ENCODE data around the gene SERINC5.

The SERINC5 gene

GRCh38 chr5:80069251-80069800 lies 186.5 kb downstream of the SERINC5 start:
- H3K27me3 ChIP-seq (ENCODE audit: control insufficient read depth in 1 of 2, insufficient read depth in 2 of 2, low read length in 2 of 2): no peaks in the 10 kb centered on the region
- peaks cover 0 to 4% of the 10 kb centered on the region in 2 donors for H3K36me3 ChIP-seq (ENCODE audit: control insufficient read depth in 2 of 2, insufficient read depth in 2 of 2, low read length in 2 of 2)
- no peak overlapping the region for H3K27ac ChIP-seq (ENCODE audit: low read length)
- no peaks in the 10 kb centered on the region for H3K4me1 ChIP-seq (ENCODE audit: control insufficient read depth, insufficient read depth, low read length)
- H3K4me3 ChIP-seq (ENCODE audit: low read length in 2 of 2): no peak overlapping the region
- no peak overlapping the region for H3K9ac ChIP-seq (ENCODE audit: low read length in 2 of 2)
- H3K9me3 ChIP-seq (ENCODE audit: control insufficient read depth in 2 of 2, low read length in 2 of 2): no peaks in the 10 kb centered on the region

GRCh38 chr5:80068775-80069174 lies 187.1 kb downstream of the SERINC5 start:
- Histone ChIP-seq H3K4me3 (ENCODE audit: low read length in 2 of 2) (no peak overlapping the region), H3K36me3 (ENCODE audit: control insufficient read depth in 2 of 2, insufficient read depth in 2 of 2, low read length in 2 of 2) (peaks cover 0 to 4% of the 10 kb centered on the region in 2 donors), H3K9ac (ENCODE audit: low read length in 2 of 2) (no peak overlapping the region), H3K4me1 (ENCODE audit: control insufficient read depth, insufficient read depth, low read length) (no peaks in the 10 kb centered on the region), H3K27me3 (ENCODE audit: control insufficient read depth in 1 of 2, insufficient read depth in 2 of 2, low read length in 2 of 2) (no peaks in the 10 kb centered on the region), H3K9me3 (ENCODE audit: control insufficient read depth in 2 of 2, low read length in 2 of 2) (no peaks in the 10 kb centered on the region), H3K27ac (ENCODE audit: low read length) (no peak overlapping the region)

GRCh38 chr5:80068246-80068636 lies 187.6 kb downstream of the SERINC5 start:
- peaks cover 0 to 4% of the 10 kb centered on the region in 2 donors for H3K36me3 ChIP-seq (ENCODE audit: control insufficient read depth in 2 of 2, insufficient read depth in 2 of 2, low read length in 2 of 2)
- H3K27ac ChIP-seq (ENCODE audit: low read length): no peak overlapping the region
- no peaks in the 10 kb centered on the region for H3K4me1 ChIP-seq (ENCODE audit: control insufficient read depth, insufficient read depth, low read length)
- H3K27me3 ChIP-seq (ENCODE audit: control insufficient read depth in 1 of 2, insufficient read depth in 2 of 2, low read length in 2 of 2): no peaks in the 10 kb centered on the region
- no peak overlapping the region for H3K9ac ChIP-seq (ENCODE audit: low read length in 2 of 2)
- H3K9me3 ChIP-seq (ENCODE audit: control insufficient read depth in 2 of 2, low read length in 2 of 2): no peaks in the 10 kb centered on the region
- H3K4me3 ChIP-seq (ENCODE audit: low read length in 2 of 2): no peak overlapping the region

GRCh38 chr5:80067531-80068245 lies 188.2 kb downstream of the SERINC5 start:
- Histone ChIP-seq H3K9ac (ENCODE audit: low read length in 2 of 2) (no peak overlapping the region), H3K9me3 (ENCODE audit: control insufficient read depth in 2 of 2, low read length in 2 of 2) (no peaks in the 10 kb centered on the region), H3K27ac (ENCODE audit: low read length) (no peak overlapping the region), H3K27me3 (ENCODE audit: control insufficient read depth in 1 of 2, insufficient read depth in 2 of 2, low read length in 2 of 2) (no peaks in the 10 kb centered on the region), H3K4me3 (ENCODE audit: low read length in 2 of 2) (no peak overlapping the region), H3K4me1 (ENCODE audit: control insufficient read depth, insufficient read depth, low read length) (no peaks in the 10 kb centered on the region), H3K36me3 (ENCODE audit: control insufficient read depth in 2 of 2, insufficient read depth in 2 of 2, low read length in 2 of 2) (peaks cover 0 to 4% of the 10 kb centered on the region in 2 donors)

- Histone ChIP-seq H3K9me3 (ENCODE audit: control insufficient read depth in 2 of 2, low read length in 2 of 2) (no peaks in the 10 kb centered on the region), H3K4me3 (ENCODE audit: low read length in 2 of 2) (no peak overlapping the region), H3K27ac (ENCODE audit: low read length) (no peak overlapping the region), H3K36me3 (ENCODE audit: control insufficient read depth in 2 of 2, insufficient read depth in 2 of 2, low read length in 2 of 2) (peaks cover 0 to 4% of the 10 kb centered on the region in 2 donors), H3K27me3 (ENCODE audit: control insufficient read depth in 1 of 2, insufficient read depth in 2 of 2, low read length in 2 of 2) (no peaks in the 10 kb centered on the region), H3K9ac (ENCODE audit: low read length in 2 of 2) (no peak overlapping the region), H3K4me1 (ENCODE audit: control insufficient read depth, insufficient read depth, low read length) (no peaks in the 10 kb centered on the region)
Measured at GRCh38 chr5:80067016-80067415, 188.8 kb downstream of the SERINC5 start.

- H3K27ac ChIP-seq (ENCODE audit: low read length): no peak overlapping the region
- H3K9ac ChIP-seq (ENCODE audit: low read length in 2 of 2): no peak overlapping the region
- no peak overlapping the region for H3K4me3 ChIP-seq (ENCODE audit: low read length in 2 of 2)
- no peaks in the 10 kb centered on the region for H3K9me3 ChIP-seq (ENCODE audit: control insufficient read depth in 2 of 2, low read length in 2 of 2)
- H3K27me3 ChIP-seq (ENCODE audit: control insufficient read depth in 1 of 2, insufficient read depth in 2 of 2, low read length in 2 of 2): no peaks in the 10 kb centered on the region
- H3K36me3 ChIP-seq (ENCODE audit: control insufficient read depth in 2 of 2, insufficient read depth in 2 of 2, low read length in 2 of 2): no peaks in the 10 kb centered on the region
- no peaks in the 10 kb centered on the region for H3K4me1 ChIP-seq (ENCODE audit: control insufficient read depth, insufficient read depth, low read length)
Measured at GRCh38 chr5:80064124-80064523, 191.7 kb downstream of the SERINC5 start.

All from stomach smooth muscle (tissue), 2 donors.